Measurements from ENCODE around the gene PRICKLE2.

The PRICKLE2 gene

DNA sequence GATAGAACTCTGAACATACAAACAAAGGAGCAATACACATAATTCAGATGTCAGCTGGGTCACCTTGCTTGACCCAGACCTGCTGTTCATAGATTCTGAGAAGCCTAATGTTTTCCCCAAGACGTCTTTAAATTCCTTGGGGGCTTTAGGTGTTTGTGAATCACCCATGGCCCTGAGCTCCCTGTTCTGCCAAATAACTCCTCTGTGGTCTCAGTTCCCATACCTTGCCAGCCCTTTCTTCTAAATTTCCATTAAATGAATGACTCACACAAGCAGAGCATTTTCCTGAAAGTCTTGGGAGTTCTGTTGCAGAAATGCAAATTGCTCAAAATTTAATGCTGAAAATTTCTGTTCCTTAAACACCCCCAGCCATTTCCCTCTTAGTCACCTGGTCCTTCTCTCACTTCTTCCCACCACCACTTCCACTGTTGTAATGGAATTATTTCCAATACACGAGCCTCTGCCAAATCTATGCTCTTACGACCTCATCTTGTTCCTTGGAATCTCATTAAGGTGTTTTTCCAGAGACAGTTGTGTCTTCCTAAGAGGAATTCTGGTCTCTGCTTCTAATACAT, 168.6 kb downstream of the PRICKLE2 start:
- Histone ChIP-seq H3K4me3 (ENCODE audit: low read length) (no peak overlapping the region), H3K36me3 (replicated peaks; ENCODE audit: insufficient read depth, low read length) (no peaks in the 10 kb centered on the region), H3F3A (ENCODE audit: insufficient read depth, low read length) (no peaks in the 10 kb centered on the region), H3K9me3 (replicated peaks; ENCODE audit: insufficient read depth, low read length) (no peaks in the 10 kb centered on the region), H3K4me1 (ENCODE audit: low read length) (no peaks in the 10 kb centered on the region), H3K9me2 (replicated peaks; ENCODE audit: insufficient read depth, low read length) (no peaks in the 10 kb centered on the region), H3K4me2 (ENCODE audit: low read depth, low read length) (no peak overlapping the region), H3K27me3 (replicated peaks; ENCODE audit: insufficient read depth, low read length) (no peaks in the 10 kb centered on the region), H2AFZ (ENCODE audit: low read length) (no peak overlapping the region), H3K79me2 (ENCODE audit: low read length) (no peaks in the 10 kb centered on the region), H3K27ac (ENCODE audit: low read length) (no peak overlapping the region), H4K20me1 (ENCODE audit: insufficient read depth, low read length) (no peaks in the 10 kb centered on the region), H3K9ac (ENCODE audit: low read length) (no peak overlapping the region)
- no peak for DNase-seq
- TF ChIP-seq EZH2 (optimal IDR thresholded peaks at IDR 0.05; ENCODE audit: low read depth, low read length) (no peak), EZH2phosphoT487 (IDR thresholded peaks at IDR 0.05; ENCODE audit: low read length) (no peak)
- TF ChIP-seq, protein P1, sequence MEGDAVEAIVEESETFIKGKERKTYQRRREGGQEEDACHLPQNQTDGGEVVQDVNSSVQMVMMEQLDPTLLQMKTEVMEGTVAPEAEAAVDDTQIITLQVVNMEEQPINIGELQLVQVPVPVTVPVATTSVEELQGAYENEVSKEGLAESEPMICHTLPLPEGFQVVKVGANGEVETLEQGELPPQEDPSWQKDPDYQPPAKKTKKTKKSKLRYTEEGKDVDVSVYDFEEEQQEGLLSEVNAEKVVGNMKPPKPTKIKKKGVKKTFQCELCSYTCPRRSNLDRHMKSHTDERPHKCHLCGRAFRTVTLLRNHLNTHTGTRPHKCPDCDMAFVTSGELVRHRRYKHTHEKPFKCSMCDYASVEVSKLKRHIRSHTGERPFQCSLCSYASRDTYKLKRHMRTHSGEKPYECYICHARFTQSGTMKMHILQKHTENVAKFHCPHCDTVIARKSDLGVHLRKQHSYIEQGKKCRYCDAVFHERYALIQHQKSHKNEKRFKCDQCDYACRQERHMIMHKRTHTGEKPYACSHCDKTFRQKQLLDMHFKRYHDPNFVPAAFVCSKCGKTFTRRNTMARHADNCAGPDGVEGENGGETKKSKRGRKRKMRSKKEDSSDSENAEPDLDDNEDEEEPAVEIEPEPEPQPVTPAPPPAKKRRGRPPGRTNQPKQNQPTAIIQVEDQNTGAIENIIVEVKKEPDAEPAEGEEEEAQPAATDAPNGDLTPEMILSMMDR (IDR thresholded peaks at IDR 0.05; ENCODE audit: low read length) = no peak

- H3K4me3 ChIP-seq (ENCODE audit: low read length) = no peak overlapping the region
- no peaks in the 10 kb centered on the region for H3K27me3 ChIP-seq (replicated peaks; ENCODE audit: insufficient read depth, low read length)
- no peak for DNase-seq
- H4K20me1 ChIP-seq (ENCODE audit: insufficient read depth, low read length) = no peaks in the 10 kb centered on the region
- H3K9me3 ChIP-seq (replicated peaks; ENCODE audit: insufficient read depth, low read length) = no peaks in the 10 kb centered on the region
- no peaks in the 10 kb centered on the region for H3K4me1 ChIP-seq (ENCODE audit: low read length)
- H3K9me2 ChIP-seq (replicated peaks; ENCODE audit: insufficient read depth, low read length) = no peaks in the 10 kb centered on the region
- H3K4me2 ChIP-seq (ENCODE audit: low read depth, low read length) = no peak overlapping the region
- no peaks in the 10 kb centered on the region for H3F3A ChIP-seq (ENCODE audit: insufficient read depth, low read length)
- no peaks in the 10 kb centered on the region for H3K79me2 ChIP-seq (ENCODE audit: low read length)
- H2AFZ ChIP-seq (ENCODE audit: low read length) = no peak overlapping the region
- no peak overlapping the region for H3K9ac ChIP-seq (ENCODE audit: low read length)
- H3K36me3 ChIP-seq (replicated peaks; ENCODE audit: insufficient read depth, low read length) = no peaks in the 10 kb centered on the region
- no peak overlapping the region for H3K27ac ChIP-seq (ENCODE audit: low read length)
- TF ChIP-seq, protein P1 (IDR thresholded peaks at IDR 0.05; ENCODE audit: low read length) = no peak
- TF ChIP-seq EZH2phosphoT487 (IDR thresholded peaks at IDR 0.05; ENCODE audit: low read length) (no peak), EZH2 (optimal IDR thresholded peaks at IDR 0.05; ENCODE audit: low read depth, low read length) (no peak)
These were observed 170.2 kb downstream of the PRICKLE2 start for GRCh38 chr3:64055076-64055475.

DNA sequence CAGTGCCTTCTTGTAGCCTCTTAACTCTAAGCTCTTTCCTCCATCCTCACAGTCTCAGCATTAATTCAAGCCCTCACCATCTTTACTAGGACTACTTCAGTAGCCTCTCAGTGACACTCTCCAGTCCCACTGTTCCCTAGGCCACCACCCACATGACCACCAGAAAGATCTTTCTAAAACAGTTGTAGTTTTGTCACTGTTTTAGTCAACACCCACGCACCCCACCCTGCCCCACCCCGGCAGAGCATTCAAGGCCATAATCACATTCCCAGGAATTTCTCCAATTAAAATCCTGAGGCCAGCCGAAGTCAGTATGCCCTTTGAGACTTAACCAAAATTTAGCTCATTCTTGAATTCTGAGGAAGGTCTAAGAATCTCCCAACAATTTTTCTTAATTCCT, 170.8 kb downstream of the PRICKLE2 start:
- Histone ChIP-seq H3F3A (ENCODE audit: insufficient read depth, low read length) (no peaks in the 10 kb centered on the region), H3K9me3 (replicated peaks; ENCODE audit: insufficient read depth, low read length) (no peaks in the 10 kb centered on the region), H3K9ac (ENCODE audit: low read length) (no peak overlapping the region), H3K4me3 (ENCODE audit: low read length) (no peak overlapping the region), H3K4me1 (ENCODE audit: low read length) (no peaks in the 10 kb centered on the region), H3K79me2 (ENCODE audit: low read length) (no peaks in the 10 kb centered on the region), H2AFZ (ENCODE audit: low read length) (no peak overlapping the region), H3K27ac (ENCODE audit: low read length) (no peak overlapping the region), H3K36me3 (replicated peaks; ENCODE audit: insufficient read depth, low read length) (no peaks in the 10 kb centered on the region), H3K27me3 (replicated peaks; ENCODE audit: insufficient read depth, low read length) (no peaks in the 10 kb centered on the region), H4K20me1 (ENCODE audit: insufficient read depth, low read length) (no peaks in the 10 kb centered on the region), H3K9me2 (replicated peaks; ENCODE audit: insufficient read depth, low read length) (no peaks in the 10 kb centered on the region), H3K4me2 (ENCODE audit: low read depth, low read length) (no peak overlapping the region)
- TF ChIP-seq, protein P1 (IDR thresholded peaks at IDR 0.05; ENCODE audit: low read length) = no peak
- TF ChIP-seq EZH2 (optimal IDR thresholded peaks at IDR 0.05; ENCODE audit: low read depth, low read length) (no peak), EZH2phosphoT487 (IDR thresholded peaks at IDR 0.05; ENCODE audit: low read length) (no peak)
- DNase-seq = no peak

All from MM.1S (cell line).